ENCODE results near the gene COL18A1.

The COL18A1 gene

GRCh38 chr21:45403133-45403824, 1.7 kb upstream of the COL18A1 start:
- no peak for DNase-seq

DNA sequence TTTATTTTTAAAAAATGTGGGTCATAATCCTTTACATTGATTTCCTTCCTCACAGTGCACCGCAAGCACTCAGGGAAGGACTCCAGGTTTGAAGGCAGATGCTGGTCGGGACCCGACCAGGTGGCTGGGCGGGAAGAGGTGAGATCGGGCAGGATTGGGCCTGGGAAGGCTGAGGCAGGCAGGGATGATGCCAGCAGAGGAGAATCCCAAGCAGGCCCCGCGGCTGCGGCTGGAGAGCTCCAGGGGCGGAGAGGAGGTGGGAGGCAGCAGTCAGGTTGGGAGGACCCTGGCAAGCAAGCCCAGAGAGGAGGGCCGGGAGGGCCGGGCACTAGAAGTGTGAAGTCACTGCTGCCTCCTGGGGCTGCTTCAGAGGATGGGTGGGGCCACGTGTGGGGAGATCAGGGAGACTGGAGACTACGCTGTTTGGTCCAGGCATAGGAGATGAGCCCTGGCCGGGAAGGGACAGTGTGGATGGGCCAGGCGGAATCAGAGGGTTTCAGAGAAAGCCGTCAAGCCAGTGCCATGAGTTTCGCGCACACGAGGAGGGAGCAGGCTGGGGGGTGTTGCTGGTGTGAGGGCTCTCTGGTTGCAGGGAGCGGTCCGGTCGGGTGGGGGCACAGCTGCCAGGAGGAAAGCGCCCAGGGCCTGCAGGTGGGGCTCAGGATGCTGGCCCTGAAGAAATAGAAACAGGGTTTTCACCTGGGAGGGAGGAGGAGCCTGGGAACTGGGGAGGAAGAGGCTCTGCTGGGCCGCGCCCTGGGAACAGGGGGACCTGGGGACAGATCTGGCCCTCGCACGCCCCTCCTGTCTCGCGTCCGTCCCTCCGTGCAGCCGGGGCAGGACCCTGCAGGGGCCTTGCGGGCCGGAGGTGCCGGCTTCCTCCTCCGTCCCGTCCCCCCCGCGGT, 888 bp upstream of the COL18A1 start:
- DNase-seq = peak; percentile 10

- DNase-seq = no peak
These were observed 380 bp downstream of the COL18A1 start for GRCh38 chr21:45405271-45405818.

DNA sequence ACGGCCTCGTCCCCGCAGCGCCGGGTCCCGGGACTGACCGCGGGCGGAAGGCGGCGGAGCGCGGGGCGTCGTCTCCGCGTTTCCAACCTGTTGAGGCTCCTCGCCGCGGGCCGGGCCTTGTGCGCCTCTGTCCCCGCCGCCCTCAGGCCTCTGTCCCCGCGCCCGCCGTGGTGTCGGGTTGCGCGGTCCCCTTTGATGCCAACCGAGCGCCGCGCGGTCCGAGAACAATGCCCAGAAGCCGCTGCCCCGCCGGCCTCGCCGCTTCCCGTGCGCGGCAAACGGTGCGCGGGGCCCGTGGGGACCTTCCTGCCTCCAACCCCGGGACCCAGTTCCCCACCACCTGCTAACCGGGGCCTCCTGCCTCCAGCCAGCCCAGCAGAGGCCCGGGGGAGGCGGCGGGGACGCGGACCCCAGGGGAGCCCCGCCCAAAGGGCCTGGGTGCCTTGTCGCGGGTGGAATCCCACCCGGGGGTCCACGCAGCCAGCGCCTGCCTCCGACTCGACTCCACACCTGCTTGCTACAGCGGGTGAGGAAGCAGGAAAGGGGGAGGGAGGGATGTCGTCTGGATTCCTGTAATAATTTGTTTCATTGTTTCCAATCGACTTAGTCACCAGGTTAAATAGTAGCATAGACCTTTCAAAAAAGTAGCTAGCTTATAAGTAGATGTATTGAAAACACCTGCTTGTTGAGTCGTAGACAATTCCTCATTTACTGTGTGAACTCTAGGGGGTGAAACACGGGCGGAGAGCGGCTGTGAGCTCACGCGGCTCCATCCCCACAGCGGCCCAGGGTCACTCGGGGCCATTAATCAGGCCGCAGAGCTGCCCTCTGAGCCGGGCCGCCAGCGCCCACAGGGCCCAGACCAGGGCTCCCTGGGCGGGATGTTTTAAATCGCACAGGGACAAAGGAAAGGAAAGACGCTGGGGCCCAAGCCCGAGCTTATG, 1.1 kb downstream of the COL18A1 start:
- DNase-seq = no peak

DNA sequence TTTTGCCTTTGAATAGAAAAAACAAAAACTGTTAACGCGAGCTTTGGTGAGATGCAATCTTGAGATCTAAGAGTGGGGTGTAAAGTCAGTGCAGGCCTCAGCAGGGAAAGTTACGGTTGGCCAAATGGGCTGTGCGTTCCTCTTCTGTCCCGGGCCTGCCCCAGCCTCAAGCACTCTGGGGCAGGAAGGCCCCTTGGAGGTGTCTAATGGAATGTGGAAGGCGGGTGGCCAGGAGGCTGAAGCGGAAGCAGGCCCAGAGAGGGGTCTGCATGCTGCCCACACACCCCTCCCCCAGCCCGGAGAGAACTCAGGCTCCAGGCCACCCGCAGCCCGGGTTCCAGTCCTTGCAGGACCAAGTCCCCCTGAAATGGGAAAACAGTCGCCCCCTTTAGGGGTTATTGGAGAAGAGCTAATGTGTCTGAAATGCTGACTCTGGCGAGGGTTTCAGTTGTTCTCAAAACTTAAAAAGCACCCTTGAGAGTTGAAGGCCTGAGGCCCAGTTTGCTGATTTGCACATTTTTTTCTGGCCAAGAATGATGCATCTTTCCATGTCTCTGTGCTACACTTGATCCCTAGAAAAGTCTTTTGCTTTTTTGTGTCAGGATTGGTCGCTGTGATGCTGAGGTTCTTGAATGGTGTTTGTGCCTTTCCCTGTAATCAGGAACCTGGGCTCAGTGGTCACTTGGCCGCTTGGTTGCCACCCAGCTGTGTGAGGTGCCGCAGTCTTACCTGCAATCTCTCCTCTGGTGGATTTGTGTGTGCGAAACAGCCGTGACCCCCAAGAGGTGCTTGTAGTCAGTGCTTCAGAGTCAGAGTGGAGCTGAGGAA, 2.0 kb downstream of the COL18A1 start:
- no peak for DNase-seq

DNA sequence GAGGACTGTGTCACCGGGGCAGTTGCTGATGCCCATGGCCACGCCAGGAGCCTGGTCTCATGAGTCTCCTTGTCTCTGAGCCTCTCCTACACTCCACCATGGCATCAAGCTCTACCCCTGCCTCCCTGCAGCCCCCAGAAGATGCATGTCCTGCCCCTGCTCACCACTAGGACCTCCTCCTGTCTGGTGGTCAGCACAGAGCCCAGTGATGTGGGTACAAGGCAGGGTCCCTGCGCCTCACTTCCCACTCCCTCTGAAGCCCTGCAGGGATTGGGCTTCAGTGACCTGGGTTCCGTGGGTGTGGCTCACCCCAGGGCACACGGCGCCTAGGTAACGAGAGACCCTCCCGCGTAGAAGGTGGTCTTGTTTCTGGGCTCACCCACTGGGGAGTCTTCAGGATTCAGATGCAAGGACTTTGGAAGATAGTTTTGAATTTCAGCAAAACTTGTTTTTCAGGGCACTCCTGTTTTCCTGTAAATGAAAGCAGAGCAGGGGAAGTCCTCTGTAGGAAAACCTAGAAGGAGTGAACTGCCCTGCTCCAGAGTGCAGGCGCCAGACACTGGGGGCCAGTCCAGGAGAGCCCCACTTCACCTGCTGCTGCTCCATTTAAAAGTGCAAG, 2.8 kb downstream of the COL18A1 start:
- no peak for DNase-seq

DNA sequence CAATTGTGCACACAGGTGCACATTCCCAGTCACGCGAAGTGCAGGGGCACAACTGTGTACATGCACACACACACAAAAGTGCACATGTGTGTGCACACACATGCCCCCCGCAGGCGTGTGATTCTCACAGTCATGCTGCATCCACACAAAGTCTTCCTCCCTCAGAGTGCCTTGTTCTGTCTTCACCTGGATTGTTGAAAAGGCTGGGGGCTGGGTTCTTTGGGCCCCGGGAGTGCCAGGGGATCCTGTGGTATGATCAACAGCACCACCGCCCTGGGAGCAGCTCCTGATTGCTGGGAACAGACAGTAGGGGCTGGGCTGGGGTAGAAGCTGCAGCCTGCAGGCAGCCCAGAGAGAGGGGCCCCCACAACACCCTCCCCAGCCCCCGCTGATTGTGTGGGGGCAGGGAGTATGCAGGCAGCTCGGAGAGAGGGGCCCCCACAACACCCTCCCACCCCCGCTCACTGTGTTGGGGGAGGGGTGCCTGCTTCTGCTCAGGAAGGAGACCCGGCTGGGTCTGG, 3.4 kb downstream of the COL18A1 start:
- DNase-seq = no peak

DNA sequence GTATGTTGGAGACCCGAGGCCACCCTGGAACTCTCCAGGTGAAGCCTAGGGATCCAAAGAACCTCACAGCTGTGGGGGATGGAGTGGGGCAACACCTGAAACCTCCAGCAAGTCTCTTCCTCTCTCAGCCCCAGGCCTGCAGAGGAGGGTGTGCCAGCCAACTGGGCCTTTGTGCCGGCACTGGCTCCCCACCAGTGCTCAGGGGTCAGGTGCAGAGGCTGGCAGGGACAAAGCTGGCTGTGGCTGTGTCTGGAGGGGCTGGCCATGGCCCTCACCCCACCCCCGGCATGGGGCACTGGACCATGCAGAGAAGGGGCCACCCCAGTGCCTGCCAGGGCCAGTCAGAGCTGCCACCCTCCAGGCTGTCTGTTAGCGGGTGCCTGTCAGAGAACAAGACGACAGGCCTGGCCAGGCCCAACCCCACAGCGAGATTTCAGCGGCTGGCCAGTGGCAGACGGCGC, 3.9 kb downstream of the COL18A1 start:
- DNase-seq = no peak

- no peak for DNase-seq
These were observed 4.6 kb downstream of the COL18A1 start for GRCh38 chr21:45409466-45410150.

DNA sequence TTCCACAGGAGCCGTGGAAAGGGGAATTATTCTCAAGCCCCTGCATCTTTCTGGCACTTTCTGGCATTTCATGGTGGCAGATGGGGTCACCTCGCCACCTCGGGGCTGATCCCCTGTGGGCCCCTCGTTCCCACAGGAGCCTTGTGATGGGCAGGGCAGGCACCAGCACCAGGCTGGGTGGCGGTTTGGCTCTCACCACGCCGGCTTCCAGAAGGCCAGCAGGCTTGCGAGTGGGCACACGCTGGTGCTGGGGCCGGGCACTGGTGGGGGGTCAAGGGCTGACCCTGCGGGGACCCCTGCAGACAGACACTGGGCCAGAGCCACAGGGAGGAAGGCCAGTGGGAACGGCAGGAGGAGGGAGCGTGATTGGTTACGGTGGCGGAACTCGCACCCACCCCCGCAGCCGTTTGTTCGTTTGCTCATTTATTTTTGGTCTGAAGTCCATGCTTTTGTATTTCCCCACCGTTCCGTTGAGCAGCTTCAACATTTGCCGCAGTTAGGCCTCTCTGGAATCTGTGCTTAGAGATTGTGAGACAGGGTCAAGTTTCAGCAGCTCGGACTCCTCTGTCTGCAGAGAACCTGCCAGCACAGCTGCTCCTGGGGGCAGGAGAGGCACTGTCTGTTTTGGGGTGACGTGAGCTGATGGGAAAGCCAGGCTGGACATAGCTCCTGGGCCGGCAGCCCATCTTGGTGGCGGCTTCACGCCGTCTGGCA, 5.3 kb downstream of the COL18A1 start:
- no peak for DNase-seq

DNA sequence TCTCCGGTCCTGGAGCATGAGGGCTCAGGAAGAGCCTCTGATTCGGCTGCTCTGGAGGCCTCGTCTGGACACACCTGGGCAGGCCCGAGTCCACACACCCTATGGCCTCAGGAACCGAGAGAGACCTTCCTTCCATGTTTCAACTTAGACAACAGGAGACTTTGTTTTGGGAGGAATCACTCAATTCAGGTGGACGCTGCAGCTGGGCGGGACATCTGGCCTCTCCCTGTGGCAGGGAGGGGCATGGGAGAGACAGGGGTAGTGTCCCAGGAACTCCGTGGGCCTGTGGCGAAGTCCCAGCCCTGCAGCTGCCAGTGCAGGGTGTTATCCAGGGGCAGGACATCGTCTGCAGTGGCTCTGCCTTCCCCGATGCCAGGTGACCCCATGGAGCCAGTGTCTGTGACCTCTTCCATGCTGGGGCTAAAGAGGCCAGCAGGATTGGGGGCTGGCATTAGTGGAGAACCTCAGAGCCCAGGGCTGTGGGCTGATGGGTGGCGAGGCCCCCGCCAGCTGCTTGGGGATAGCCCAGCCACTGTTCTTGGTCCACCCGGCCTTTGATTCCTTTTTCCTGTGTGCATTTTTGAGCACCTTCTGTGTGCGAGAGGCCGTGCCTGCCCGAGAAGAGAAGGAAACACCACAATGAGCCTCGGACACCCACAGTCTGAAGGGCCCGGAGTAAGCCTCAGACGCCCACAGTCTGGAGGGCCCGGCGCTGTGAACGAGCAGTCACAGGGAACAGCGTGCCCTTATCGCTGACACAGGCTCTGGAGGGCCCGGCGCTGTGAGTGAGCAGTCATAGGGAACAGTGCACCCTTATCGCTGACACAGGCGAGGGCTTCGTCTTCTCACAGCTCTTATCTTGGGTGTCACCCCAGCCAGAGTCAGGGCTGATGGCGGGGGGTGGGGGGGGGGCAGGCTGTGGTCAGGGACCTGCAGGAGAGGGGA, 6.2 kb downstream of the COL18A1 start:
- no peak for DNase-seq

GRCh38 chr21:45411810-45412206, 6.8 kb downstream of the COL18A1 start:
- DNase-seq = no peak

DNA sequence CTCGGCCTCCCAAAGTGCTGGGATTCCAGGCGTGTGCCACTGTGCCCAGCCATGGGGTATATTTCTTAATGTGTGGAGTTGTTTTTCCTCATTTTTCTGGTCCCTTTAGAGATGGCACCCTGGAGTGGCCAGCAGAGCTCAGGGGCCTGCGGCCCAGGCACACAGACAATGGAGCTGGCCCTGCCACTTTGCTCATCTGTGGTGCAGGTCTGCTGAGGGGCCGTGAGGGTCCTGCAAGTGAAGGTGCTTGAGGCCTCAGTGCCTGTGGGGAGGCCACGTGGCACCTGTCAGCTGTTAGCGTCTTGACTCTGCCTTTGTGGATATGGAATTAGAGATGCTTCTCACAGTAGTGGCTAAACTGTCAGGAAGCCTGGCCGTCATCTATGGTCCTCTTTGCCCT, 7.5 kb downstream of the COL18A1 start:
- no peak for DNase-seq

- no peak for DNase-seq
These were observed 8.1 kb downstream of the COL18A1 start for GRCh38 chr21:45412909-45413611.

DNA sequence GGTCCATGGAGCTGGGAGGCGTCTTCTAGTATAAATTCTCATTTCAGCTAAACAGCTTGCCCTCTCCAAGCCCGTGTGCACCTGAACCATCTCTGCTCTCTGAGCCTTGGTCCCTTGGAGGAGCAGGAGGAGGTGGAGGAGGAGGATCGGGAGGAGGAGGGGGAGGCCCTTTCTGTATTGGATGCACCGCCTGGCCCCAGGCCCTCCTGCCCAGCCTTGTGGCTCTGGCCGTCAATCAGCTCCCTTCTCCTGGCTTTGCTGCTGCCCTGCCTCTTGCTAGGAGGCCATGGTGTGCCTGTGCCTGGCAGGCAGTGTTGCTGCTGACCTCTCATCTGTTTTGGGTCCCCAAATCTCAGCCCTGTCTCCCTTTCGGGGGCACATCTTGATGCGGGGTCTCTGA, 9.0 kb downstream of the COL18A1 start:
- DNase-seq = no peak

DNA sequence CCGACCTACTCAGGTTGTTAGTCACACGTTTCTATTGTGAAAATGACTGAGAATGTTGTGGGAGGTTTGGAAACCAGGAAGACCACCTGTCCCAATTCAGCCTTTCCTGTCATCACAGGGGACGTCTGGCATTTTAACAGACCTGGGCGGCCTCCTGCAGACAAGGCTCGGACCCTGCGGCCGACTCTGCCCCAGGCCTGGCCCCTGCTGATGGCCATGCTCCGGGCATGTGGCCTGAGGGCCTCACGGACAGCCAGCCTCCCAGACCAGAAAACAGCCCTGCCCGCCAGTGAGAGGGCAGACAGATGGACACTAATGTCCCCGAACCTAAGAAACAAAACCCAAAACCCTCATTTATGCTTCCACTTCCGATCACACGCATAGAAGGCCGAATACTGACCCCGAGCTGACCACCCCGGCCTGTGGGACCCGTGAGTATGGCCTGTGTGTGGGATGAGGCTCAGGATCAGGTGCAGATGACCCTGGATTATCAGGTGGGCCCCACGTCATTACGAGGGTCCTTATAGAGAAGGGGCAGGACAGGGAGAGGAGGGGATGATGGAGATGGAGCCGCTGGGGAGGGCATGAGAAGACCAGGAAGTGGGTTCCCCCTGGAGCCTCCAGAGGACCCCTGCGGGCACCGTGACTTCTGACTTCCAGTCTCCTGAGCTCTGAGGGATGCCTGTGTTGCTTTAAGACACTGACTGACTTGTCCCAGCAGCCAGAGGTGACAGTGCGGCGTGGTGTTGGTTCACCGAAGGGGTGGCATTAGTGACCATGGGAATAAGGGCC, 9.6 kb downstream of the COL18A1 start:
- no peak for DNase-seq
